H1 (cell line): Measurements from ENCODE around the gene NDUFV1. TPM values are rescaled to one million over a fixed set of nuclear protein-coding genes. Genes with fewer than 3 reads are reported as not detected.

Source experiments
- CTCF ChIA-PET: fragments of 300-600 bp; sonication (Branson Sonifier 250); formaldehyde crosslinking; loops from one replicate; lab custom pipeline; 2021; ENCODE audit not compliant: partially characterized antibody; lab: Charles Lee
- POLR2A ChIA-PET: fragments of 300-600 bp; sonication (Branson Sonifier 250); formaldehyde crosslinking; loops from one replicate; lab custom pipeline; 2021; ENCODE audit warnings: inconsistent platforms; ENCODE audit not compliant: partially characterized antibody; lab: Charles Lee
- DNase-seq, 2 experiments: peaks; one replicate each; pipeline versions ENCODE4 v3.0.0 to v3.0.0-alpha.2; 2010 to 2022; ENCODE audit warnings: low spot score in 2 of 2, low read depth in 1 of 2, mixed read lengths in 1 of 2
- FAIRE-seq: peaks from 2 replicates; lab custom pipeline; 2011; peaks lifted over from hg19 to GRCh38; lab: Jason Lieb, UNC
- H2AFZ ChIP-seq: 2 replicates; pipeline ENCODE4 v1.8.1; 2012; ENCODE audit warnings: low read length, inconsistent platforms
- H2AK5ac ChIP-seq: 2 replicates; pipeline ENCODE4 v1.6.1; 2013; ENCODE audit warnings: low read depth, low read length
- H2BK120ac ChIP-seq: replicated peaks from 2 replicates; pipeline ENCODE3; 2013; ENCODE audit warnings: low read depth, low read length, inconsistent platforms
- H2BK12ac ChIP-seq: 2 replicates; pipeline ENCODE4 v1.6.1; 2013; ENCODE audit warnings: low read depth, low read length
- H2BK15ac ChIP-seq: 2 replicates; pipeline ENCODE4 v1.6.1; 2013; ENCODE audit warnings: low read length
- H2BK20ac ChIP-seq: 2 replicates; pipeline ENCODE4 v1.6.1; 2013; ENCODE audit warnings: low read length
- H2BK5ac ChIP-seq: 2 replicates; pipeline ENCODE4 v1.6.1; 2013; ENCODE audit warnings: low read depth, low read length
- H3K14ac ChIP-seq: 2 replicates; pipeline ENCODE4 v1.6.1; 2013; ENCODE audit warnings: inconsistent platforms; ENCODE audit not compliant: insufficient read length
- H3K18ac ChIP-seq: 2 replicates; pipeline ENCODE4 v1.6.1; 2013; ENCODE audit warnings: low read length; ENCODE audit errors: extremely low read depth
- H3K23ac ChIP-seq: 2 replicates; pipeline ENCODE4 v1.6.1; 2013; ENCODE audit warnings: inconsistent platforms; ENCODE audit not compliant: insufficient read length
- H3K23me2 ChIP-seq: 2 replicates; pipeline ENCODE4 v1.6.1; 2013; ENCODE audit warnings: low read depth, low read length
- H3K27ac ChIP-seq: 2 replicates; pipeline ENCODE4 v1.6.1; 2011; ENCODE audit warnings: low read depth, low read length, inconsistent platforms
- H3K27me3 ChIP-seq, 4 experiments: replicated peaks in 1 of 4; 1 replicate in 1 of 4; 2 replicates in 3 of 4; pipeline versions ENCODE4 v1.6.1 to v1.8.1; 2011 to 2013; ENCODE audit warnings: low read length in 3 of 4, mild to moderate bottlenecking in 3 of 4, inconsistent platforms in 2 of 4, mixed read lengths in 2 of 4, moderate library complexity in 1 of 4; ENCODE audit not compliant: control insufficient read depth in 3 of 4, insufficient read depth in 3 of 4; ENCODE audit errors: extremely low read depth in 1 of 4
- H3K36me3 ChIP-seq, 4 experiments: 2 replicates each; pipeline versions ENCODE4 v1.6.1 to v1.8.1; 2011 to 2013; ENCODE audit warnings: mild to moderate bottlenecking in 4 of 4, low read length in 3 of 4, moderate library complexity in 2 of 4, control low read depth in 1 of 4, inconsistent platforms in 1 of 4; ENCODE audit not compliant: insufficient read depth in 4 of 4, control insufficient read depth in 2 of 4
- H3K4ac ChIP-seq: replicated peaks from 2 replicates; pipeline ENCODE3; 2013; ENCODE audit warnings: low read length, low read depth, mixed read lengths, inconsistent platforms; ENCODE audit not compliant: insufficient read length
- H3K4me1 ChIP-seq, 4 experiments: replicated peaks in 1 of 4; 1 replicate in 1 of 4; 2 replicates in 3 of 4; pipeline versions ENCODE4 v1.6.1 to v1.8.1; 2011 to 2013; ENCODE audit warnings: low read length in 3 of 4, inconsistent platforms in 2 of 4, mixed read lengths in 1 of 4; ENCODE audit not compliant: insufficient read depth in 4 of 4, control insufficient read depth in 3 of 4
- H3K4me2 ChIP-seq, 2 experiments: 2 replicates each; pipeline versions ENCODE4 v1.6.1 to v1.8.1; 2011 to 2013; ENCODE audit warnings: low read depth in 2 of 2, low read length in 2 of 2, control low read depth in 1 of 2, inconsistent platforms in 1 of 2, mild to moderate bottlenecking in 1 of 2; ENCODE audit not compliant: insufficient read depth in 1 of 2
- H3K4me3 ChIP-seq, 4 experiments: fragments of 200-600, 300-600 bp in 1 of 4; sonication (generic), shearing (Covaris generic), sonication (Bioruptor Twin) in 1 of 4; 2 replicates each; pipeline versions ENCODE4 v1.5.1 to v1.8.1; 2011 to 2016; ENCODE audit warnings: low read length in 4 of 4, low read depth in 3 of 4, control low read depth in 2 of 4, inconsistent platforms in 2 of 4, mild to moderate bottlenecking in 2 of 4, mixed read lengths in 1 of 4, moderate library complexity in 1 of 4; ENCODE audit not compliant: insufficient read depth in 2 of 4; ENCODE audit errors: extremely low read depth in 1 of 4
- H3K56ac ChIP-seq: replicated peaks from 2 replicates; pipeline ENCODE3; 2013; ENCODE audit warnings: low read depth, mild to moderate bottlenecking, mixed read lengths, low read length, inconsistent platforms; ENCODE audit not compliant: insufficient read length
- H3K79me1 ChIP-seq: 2 replicates; pipeline ENCODE4 v1.6.1; 2013; ENCODE audit warnings: low read depth, low read length, control low read depth
- H3K79me2 ChIP-seq, 2 experiments: 2 replicates each; pipeline versions ENCODE4 v1.6.1 to v1.8.1; 2012 to 2013; ENCODE audit warnings: low read length in 2 of 2, mild to moderate bottlenecking in 2 of 2, inconsistent platforms in 1 of 2; ENCODE audit not compliant: insufficient read depth in 2 of 2, control insufficient read depth in 1 of 2
- H3K9ac ChIP-seq, 4 experiments: replicated peaks in 1 of 4; 1 replicate in 1 of 4; 2 replicates in 3 of 4; pipeline versions ENCODE4 v1.6.1 to v1.8.1; 2011 to 2013; ENCODE audit warnings: low read depth in 3 of 4, low read length in 3 of 4, control low read depth in 2 of 4, mild to moderate bottlenecking in 2 of 4, moderate library complexity in 2 of 4, inconsistent platforms in 1 of 4; ENCODE audit errors: extremely low read depth in 1 of 4
- H3K9me3 ChIP-seq, 2 experiments: 2 replicates each; pipeline versions ENCODE4 v1.6.1 to v1.8.1; 2012 to 2013; ENCODE audit warnings: mild to moderate bottlenecking in 2 of 2, moderate library complexity in 2 of 2, control low read depth in 1 of 2, inconsistent platforms in 1 of 2, low read depth in 1 of 2, low read length in 1 of 2, mixed read lengths in 1 of 2; ENCODE audit not compliant: insufficient read depth in 2 of 2
- H4K20me1 ChIP-seq, 2 experiments: replicated peaks in 1 of 2; 2 replicates each; pipeline versions ENCODE3 to v1.8.1; 2011 to 2013; ENCODE audit warnings: inconsistent platforms in 2 of 2, low read length in 2 of 2, mild to moderate bottlenecking in 1 of 2; ENCODE audit not compliant: insufficient read depth in 2 of 2, control insufficient read depth in 1 of 2
- H4K5ac ChIP-seq: 2 replicates; pipeline ENCODE4 v1.6.1; 2013; ENCODE audit warnings: low read length, low read depth, mixed read lengths, inconsistent platforms; ENCODE audit not compliant: insufficient read length
- H4K8ac ChIP-seq: 2 replicates; pipeline ENCODE4 v1.8.0; 2013; ENCODE audit warnings: mild to moderate bottlenecking, moderate library complexity, low read length, inconsistent platforms; ENCODE audit not compliant: insufficient read depth; ENCODE audit errors: extremely low read depth
- H4K91ac ChIP-seq: replicated peaks from 2 replicates; pipeline ENCODE3; 2013; ENCODE audit warnings: low read length, mixed read lengths, inconsistent platforms; ENCODE audit not compliant: insufficient read length
- BCL11A ChIP-seq, 2 experiments: IDR thresholded peaks; one replicate each; pipeline ENCODE4 v1.6.1; 2011; ENCODE audit warnings: low read depth in 2 of 2, low read length in 2 of 2, mild to moderate bottlenecking in 2 of 2
- BRCA1 ChIP-seq: IDR thresholded peaks from 2 replicates; pipeline ENCODE4 v1.6.1; 2012; ENCODE audit warnings: low read depth, low read length, improper control_type of control experiment
- CBX5 ChIP-seq: fragments of 300-800, 300-1000 bp; sonication (generic); IDR thresholded peaks from 2 replicates; pipeline ENCODE4 v1.7.1; 2016; ENCODE audit warnings: antibody characterized with exemption, low read length, low read depth
- CTBP2 ChIP-seq: IDR thresholded peaks from 2 replicates; pipeline ENCODE4 v1.7.0; 2011; ENCODE audit warnings: borderline replicate concordance, mild to moderate bottlenecking, moderate library complexity, mixed read lengths, low read length; ENCODE audit not compliant: insufficient read depth, insufficient read length
- EP300 ChIP-seq, 2 experiments: IDR thresholded peaks; 1 replicate in 1 of 2; 2 replicates in 1 of 2; pipeline ENCODE4 v1.6.1; 2011 to 2012; ENCODE audit warnings: low read depth in 2 of 2, low read length in 2 of 2, mild to moderate bottlenecking in 2 of 2, borderline replicate concordance in 1 of 2, inconsistent platforms in 1 of 2, moderate library complexity in 1 of 2
- FOSL1 ChIP-seq: IDR thresholded peaks from 2 replicates; pipeline ENCODE4 v1.6.1; 2011; ENCODE audit warnings: mild to moderate bottlenecking, low read depth, low read length, moderate library complexity; ENCODE audit not compliant: insufficient read depth
- GTF2F1 ChIP-seq: IDR thresholded peaks from 2 replicates; pipeline ENCODE4 v1.6.1; 2012; ENCODE audit warnings: low read depth, low read length, improper control_type of control experiment, borderline replicate concordance
- JUN ChIP-seq: IDR thresholded peaks from 2 replicates; pipeline ENCODE4 v1.6.1; 2011; ENCODE audit warnings: low read depth, mild to moderate bottlenecking, improper control_type of control experiment, low read length
- KDM5A ChIP-seq: fragments of 200-600 bp; IDR thresholded peaks from 2 replicates; pipeline ENCODE4 v1.7.1; 2012; ENCODE audit warnings: mild to moderate bottlenecking, low read length, inconsistent platforms, mixed read lengths
- POLR2AphosphoS5 ChIP-seq: IDR thresholded peaks from 2 replicates; pipeline ENCODE4 v1.6.1; 2011; ENCODE audit warnings: low read depth, low read length
- SIRT6 ChIP-seq: IDR thresholded peaks from one replicate; pipeline ENCODE4 v1.7.1; 2012; ENCODE audit warnings: low read length, inconsistent platforms
- SP2 ChIP-seq: IDR thresholded peaks from 2 replicates; pipeline ENCODE4 v1.6.1; 2012; ENCODE audit warnings: mild to moderate bottlenecking, low read length, inconsistent platforms
- SP4 ChIP-seq: IDR thresholded peaks from 2 replicates; pipeline ENCODE4 v1.6.1; 2012; ENCODE audit warnings: low read length, inconsistent platforms
- SUZ12 ChIP-seq: fragments of 200-600 bp; sonication (generic); IDR thresholded peaks from 2 replicates; pipeline ENCODE4 v1.6.1; 2012; ENCODE audit warnings: mild to moderate bottlenecking, inconsistent platforms, low read length, moderate library complexity, mixed read lengths
- WGBS, 2 experiments: shearing (Covaris generic) in 1 of 2; methylation state at CpG; one replicate each; pipeline versions ENCODE4 v1.1.6 to v1.1.7; 2013 to 2015; ENCODE audit warnings: low lambda C conversion rate in 2 of 2, mixed read lengths in 2 of 2, inconsistent platforms in 1 of 2, low coverage in 1 of 2, missing lambda C conversion rate in 1 of 2; ENCODE audit not compliant: insufficient replicate concordance in 2 of 2, insufficient coverage in 1 of 2, insufficient read length in 1 of 2; ENCODE audit errors: extremely low coverage in 1 of 2, missing lambda C conversion rate in 1 of 2; 5-methylcytosine and 5-hydroxymethylcytosine counted together
- polyA plus RNA-seq, 7 experiments: library from polyadenylated mRNA; depleted of rRNA in 3 of 7; stranded (reverse) in 5 of 7; unstranded in 2 of 7; fragments of >200 nt in 5 of 7; fragments of 200-250 nt in 2 of 7; gene quantifications; 1 replicate in 5 of 7; 2 replicates in 1 of 7; 4 replicates in 1 of 7; pipeline versions ENCODE4 v1.2.1 to v1.2.3, GENCODE V29; 2011 to 2013; ENCODE audit warnings: missing spikeins in 2 of 7, mixed read lengths in 2 of 7
- total RNA-seq: library from RNA; stranded (reverse); fragmentation: NEBNext Ultra II Directional; extraction: Animal tissue kit (Norgen Biotek cat#: 25700); gene quantifications from 2 replicates; pipeline ENCODE4 v1.2.1, GENCODE V29; 2021
- TF ChIP-seq, protein P1 (sequence below): IDR thresholded peaks from 2 replicates; pipeline ENCODE4 v1.6.1; 2012; ENCODE audit warnings: inconsistent platforms

Gene NDUFV1
- total and polyA plus RNA-seq, 2 of the 8 experiments (the other 6 are each of a cell fraction or from before 2014, with no cell fraction given): 125 to 131 TPM

DNA sequence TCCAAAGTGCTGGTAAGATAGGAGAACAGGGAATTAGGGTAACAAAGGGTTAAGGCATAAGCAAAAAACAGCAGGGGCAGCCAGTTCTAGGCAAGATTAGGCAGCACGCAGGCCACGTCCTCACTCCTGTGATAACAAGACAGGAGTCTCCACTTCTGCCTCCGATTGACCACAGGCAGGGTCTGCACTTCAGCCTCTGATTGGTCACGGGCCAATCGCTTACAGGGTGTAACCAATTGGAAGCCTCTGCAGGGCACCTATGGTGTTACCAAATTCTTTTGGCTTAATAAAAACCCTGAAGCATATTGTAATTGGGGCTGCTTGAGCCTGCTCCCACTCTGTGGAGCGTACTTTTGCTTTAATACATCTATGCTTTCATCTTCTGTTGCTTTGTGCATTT is 35.3 kb upstream of the NDUFV1 start:
- Histone ChIP-seq H3K4me3 (no peak overlapping the region), H3K9me3 (peaks cover 0 to 4% of the 10 kb centered on the region in 2 experiments; a peak in 1 of 4 replicates), H3K14ac (no peak overlapping the region), H4K8ac (no peak overlapping the region), H3K4me1 (no peaks in the 10 kb centered on the region), H2BK120ac (no peak overlapping the region), H2BK15ac (no peak overlapping the region), H2BK20ac (no peak overlapping the region), H3K79me2 (no peaks in the 10 kb centered on the region), H3K36me3 (no peaks in the 10 kb centered on the region), H3K23ac (no peak overlapping the region), H2AFZ (no peak overlapping the region), H2AK5ac (no peak overlapping the region), H3K79me1 (no peaks in the 10 kb centered on the region), H4K91ac (no peak overlapping the region), H4K5ac (no peak overlapping the region), H3K27me3 (no peaks in the 10 kb centered on the region; a peak in 1 of 7 replicates), H3K9ac (no peak overlapping the region), H3K18ac (no peak overlapping the region), H2BK12ac (no peak overlapping the region), H3K56ac (no peak overlapping the region), H4K20me1 (no peaks in the 10 kb centered on the region), H3K4ac (no peak overlapping the region), H3K4me2 (no peak overlapping the region), H2BK5ac (no peak overlapping the region), H3K27ac (no peak overlapping the region), H3K23me2 (no peaks in the 10 kb centered on the region)
- ChIA-PET CTCF (interaction anchor here (1.0 to 10.9 kb wide), 12 partner anchors 10 to 211 kb away, joined by 3 to 97 read pairs (median 5); partner anchors contain the start of gene GSTP1), POLR2A (interaction anchor here (1.1 to 3.9 kb wide), 2 partner anchors 11 to 13 kb away, joined by 4 to 35 read pairs; partner anchors contain the start of gene GSTP1)
- FAIRE-seq (no peak), DNase-seq (no peak)
- 82% methylated on average over 6 of the region's 6 CpGs; no CpG with 5 or more reads in 1 of the 2 experiments for WGBS, 2 experiments
- TF ChIP-seq SIRT6 (no peak), KDM5A (no peak), SP4 (no peak), GTF2F1 (no peak), FOSL1 (no peak), POLR2AphosphoS5 (no peak), BCL11A (IDR thresholded peaks at IDR 0.05; ENCODE audit: low read depth in 2 of 2, low read length in 2 of 2) (no peak), CTBP2 (no peak), BRCA1 (no peak), CBX5 (no peak), SUZ12 (no peak), EP300 (IDR thresholded peaks at IDR 0.05; ENCODE audit: borderline replicate concordance in 1 of 2, low read depth in 2 of 2, low read length in 2 of 2) (no peak), SP2 (no peak), JUN (no peak)
- TF ChIP-seq, protein P1, sequence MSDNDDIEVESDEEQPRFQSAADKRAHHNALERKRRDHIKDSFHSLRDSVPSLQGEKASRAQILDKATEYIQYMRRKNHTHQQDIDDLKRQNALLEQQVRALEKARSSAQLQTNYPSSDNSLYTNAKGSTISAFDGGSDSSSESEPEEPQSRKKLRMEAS: no peak
